ENCODE measurements around the gene GRAMD2B.
A peak's percentile ranks its signal among the peaks of the same experiment; 100 is the strongest.

The GRAMD2B gene

DNA sequence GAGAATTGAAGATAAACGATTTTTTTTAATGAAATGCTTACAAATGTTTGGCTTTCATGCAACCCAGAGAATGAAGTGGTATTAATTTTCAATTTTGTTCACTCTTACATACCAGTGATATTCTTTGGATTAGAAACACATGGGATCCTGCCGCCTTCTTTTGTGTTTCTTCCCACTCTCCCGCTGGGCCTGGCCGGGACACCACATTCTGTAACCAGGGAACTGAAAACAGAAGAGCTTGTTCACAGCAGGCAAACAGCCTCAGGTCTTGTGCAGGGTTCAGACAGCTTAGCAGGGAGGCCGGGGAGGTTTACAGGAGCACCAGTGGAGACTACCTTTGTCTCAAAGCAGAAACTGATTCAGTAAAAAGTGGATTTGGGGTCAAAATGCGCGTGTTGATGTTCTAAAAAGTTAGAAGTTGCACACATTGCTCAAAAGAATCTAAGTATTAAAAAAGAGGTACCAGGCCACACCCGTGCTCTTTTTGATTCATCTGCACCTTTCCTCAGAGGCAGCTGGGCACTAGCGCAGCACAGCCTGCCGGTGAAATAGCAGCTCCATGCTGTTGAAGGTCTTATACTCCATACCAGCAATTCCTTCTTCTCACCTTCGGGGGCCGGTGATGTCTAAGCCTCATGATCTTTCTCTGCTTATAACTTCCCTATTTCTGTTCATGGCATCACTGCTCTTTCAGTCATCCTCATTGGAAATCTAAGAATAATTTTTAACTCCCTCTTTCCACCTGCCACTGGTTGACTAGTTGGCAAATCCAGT is 67.1 kb downstream of the GRAMD2B start:
- H3K9ac ChIP-seq (ENCODE audit: low read length) = no peak overlapping the region
- no peaks in the 10 kb centered on the region for H3K9me2 ChIP-seq (ENCODE audit: low read depth, low read length)
- no peaks in the 10 kb centered on the region for H3K9me3 ChIP-seq (ENCODE audit: low read length)
- H3K27me3 ChIP-seq (ENCODE audit: insufficient read depth, low read length) = no peaks in the 10 kb centered on the region
- H3K79me2 ChIP-seq (ENCODE audit: insufficient read depth, low read length) = no peaks in the 10 kb centered on the region
- peaks cover 11% of the 10 kb centered on the region; the same call in 1 of the 2 replicates for H3K36me3 ChIP-seq (ENCODE audit: insufficient read depth, low read length)
- no peaks in the 10 kb centered on the region for H3F3A ChIP-seq (ENCODE audit: insufficient read depth, low read length)
- no peak overlapping the region for H2AFZ ChIP-seq (ENCODE audit: low read length)
- no peaks in the 10 kb centered on the region for H3K4me1 ChIP-seq (ENCODE audit: insufficient read depth, low read length, severe bottlenecking)
- H4K20me1 ChIP-seq (ENCODE audit: insufficient read depth, low read length) = no peaks in the 10 kb centered on the region
- TF ChIP-seq, protein P1, sequence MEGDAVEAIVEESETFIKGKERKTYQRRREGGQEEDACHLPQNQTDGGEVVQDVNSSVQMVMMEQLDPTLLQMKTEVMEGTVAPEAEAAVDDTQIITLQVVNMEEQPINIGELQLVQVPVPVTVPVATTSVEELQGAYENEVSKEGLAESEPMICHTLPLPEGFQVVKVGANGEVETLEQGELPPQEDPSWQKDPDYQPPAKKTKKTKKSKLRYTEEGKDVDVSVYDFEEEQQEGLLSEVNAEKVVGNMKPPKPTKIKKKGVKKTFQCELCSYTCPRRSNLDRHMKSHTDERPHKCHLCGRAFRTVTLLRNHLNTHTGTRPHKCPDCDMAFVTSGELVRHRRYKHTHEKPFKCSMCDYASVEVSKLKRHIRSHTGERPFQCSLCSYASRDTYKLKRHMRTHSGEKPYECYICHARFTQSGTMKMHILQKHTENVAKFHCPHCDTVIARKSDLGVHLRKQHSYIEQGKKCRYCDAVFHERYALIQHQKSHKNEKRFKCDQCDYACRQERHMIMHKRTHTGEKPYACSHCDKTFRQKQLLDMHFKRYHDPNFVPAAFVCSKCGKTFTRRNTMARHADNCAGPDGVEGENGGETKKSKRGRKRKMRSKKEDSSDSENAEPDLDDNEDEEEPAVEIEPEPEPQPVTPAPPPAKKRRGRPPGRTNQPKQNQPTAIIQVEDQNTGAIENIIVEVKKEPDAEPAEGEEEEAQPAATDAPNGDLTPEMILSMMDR (IDR thresholded peaks at IDR 0.05; ENCODE audit: low read length) = no peak
- TF ChIP-seq EZH2 (IDR thresholded peaks at IDR 0.05; ENCODE audit: borderline replicate concordance, low read length) = no peak
- no peak overlapping the region for H3K27ac ChIP-seq (ENCODE audit: low read depth, low read length, poor library complexity, severe bottlenecking)
- H3K4me2 ChIP-seq (ENCODE audit: low read length) = no peak overlapping the region
- no peak overlapping the region for H3K4me3 ChIP-seq (ENCODE audit: low read depth, low read length, poor library complexity, severe bottlenecking)

DNA sequence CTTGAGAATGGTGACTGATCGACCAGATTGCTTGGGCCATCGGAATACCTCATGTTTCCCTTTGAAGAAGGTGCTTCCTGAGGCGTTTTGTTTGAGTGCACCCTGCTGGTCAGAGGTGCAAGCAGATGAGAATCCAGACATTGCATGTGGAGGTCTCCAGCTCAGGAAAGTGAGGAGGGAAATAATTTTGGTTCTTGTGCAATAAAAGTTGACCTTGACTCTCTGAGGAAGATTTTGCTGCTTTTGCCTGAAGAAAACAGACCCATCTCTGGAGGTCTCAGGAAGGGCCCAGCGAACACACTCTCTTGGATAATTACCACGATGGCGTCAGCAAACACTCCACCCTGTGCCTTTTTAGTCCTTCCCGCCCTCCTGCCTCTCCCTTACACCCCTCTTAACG is 69.7 kb downstream of the GRAMD2B start:
- Histone ChIP-seq H3K4me1 (ENCODE audit: insufficient read depth, low read length, severe bottlenecking) (no peaks in the 10 kb centered on the region), H3F3A (ENCODE audit: insufficient read depth, low read length) (no peaks in the 10 kb centered on the region), H4K20me1 (ENCODE audit: insufficient read depth, low read length) (no peaks in the 10 kb centered on the region), H3K36me3 (ENCODE audit: insufficient read depth, low read length) (no peaks in the 10 kb centered on the region; the same call in 1 of the 2 replicates), H2AFZ (ENCODE audit: low read length) (no peak overlapping the region), H3K4me3 (ENCODE audit: low read depth, low read length, poor library complexity, severe bottlenecking) (no peak overlapping the region), H3K9me2 (ENCODE audit: low read depth, low read length) (no peaks in the 10 kb centered on the region), H3K79me2 (ENCODE audit: insufficient read depth, low read length) (no peaks in the 10 kb centered on the region), H3K9me3 (ENCODE audit: low read length) (no peaks in the 10 kb centered on the region), H3K27ac (ENCODE audit: low read depth, low read length, poor library complexity, severe bottlenecking) (no peak overlapping the region), H3K9ac (ENCODE audit: low read length) (no peak overlapping the region), H3K27me3 (ENCODE audit: insufficient read depth, low read length) (no peaks in the 10 kb centered on the region), H3K4me2 (ENCODE audit: low read length) (no peak overlapping the region)
- no peak for TF ChIP-seq EZH2 (IDR thresholded peaks at IDR 0.05; ENCODE audit: borderline replicate concordance, low read length)
- TF ChIP-seq, protein P1 (IDR thresholded peaks at IDR 0.05; ENCODE audit: low read length) = peak; percentile 54

DNA sequence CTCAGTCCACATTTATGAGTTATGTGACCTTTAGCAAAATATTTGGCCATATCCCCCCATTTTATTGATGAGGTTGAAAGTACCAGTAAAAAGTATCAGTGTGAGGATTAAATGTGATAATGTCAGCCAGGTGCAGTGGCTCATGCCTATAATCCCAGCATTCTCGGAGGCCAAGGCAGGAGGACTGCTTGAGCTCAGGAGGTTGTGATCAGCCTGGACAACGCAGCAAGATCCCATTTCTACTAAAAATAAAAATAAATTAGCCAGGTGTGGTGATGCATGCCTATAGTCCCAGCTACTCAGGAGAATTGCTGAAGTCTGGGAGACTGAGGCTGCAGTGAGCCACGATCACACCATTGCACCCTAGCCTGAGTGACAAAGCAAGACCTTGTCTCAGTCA is 71.2 kb downstream of the GRAMD2B start:
- H3F3A ChIP-seq (ENCODE audit: insufficient read depth, low read length) = no peaks in the 10 kb centered on the region
- H3K36me3 ChIP-seq (ENCODE audit: insufficient read depth, low read length) = no peaks in the 10 kb centered on the region
- no peak overlapping the region for H2AFZ ChIP-seq (ENCODE audit: low read length)
- no peak overlapping the region for H3K4me3 ChIP-seq (ENCODE audit: low read depth, low read length, poor library complexity, severe bottlenecking)
- H3K27me3 ChIP-seq (ENCODE audit: insufficient read depth, low read length) = no peaks in the 10 kb centered on the region
- no peak for TF ChIP-seq EZH2 (IDR thresholded peaks at IDR 0.05; ENCODE audit: borderline replicate concordance, low read length)
- H4K20me1 ChIP-seq (ENCODE audit: insufficient read depth, low read length) = no peaks in the 10 kb centered on the region
- no peak overlapping the region for H3K9ac ChIP-seq (ENCODE audit: low read length)
- H3K27ac ChIP-seq (ENCODE audit: low read depth, low read length, poor library complexity, severe bottlenecking) = no peak overlapping the region
- H3K4me1 ChIP-seq (ENCODE audit: insufficient read depth, low read length, severe bottlenecking) = no peaks in the 10 kb centered on the region
- no peaks in the 10 kb centered on the region for H3K9me3 ChIP-seq (ENCODE audit: low read length)
- H3K79me2 ChIP-seq (ENCODE audit: insufficient read depth, low read length) = no peaks in the 10 kb centered on the region
- H3K4me2 ChIP-seq (ENCODE audit: low read length) = no peak overlapping the region
- H3K9me2 ChIP-seq (ENCODE audit: low read depth, low read length) = no peaks in the 10 kb centered on the region

DNA sequence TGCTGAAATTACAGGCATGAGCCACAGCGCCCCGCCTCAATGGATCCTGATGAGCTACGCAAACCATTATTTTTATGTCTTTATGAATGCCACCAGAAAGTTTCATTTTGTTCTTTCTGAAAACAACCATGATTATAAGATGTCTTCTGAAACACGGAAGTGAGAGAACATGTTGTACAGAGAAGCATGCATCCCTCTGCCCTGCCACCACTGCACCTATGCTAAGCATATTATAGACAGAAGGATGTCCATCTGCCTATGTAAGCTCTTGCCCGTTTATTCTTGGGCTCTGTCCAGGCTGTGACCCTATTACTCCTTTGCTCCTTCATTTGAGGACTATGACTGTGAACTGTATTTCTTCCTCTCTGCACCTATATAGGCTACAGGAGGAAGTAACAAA is 74.3 kb downstream of the GRAMD2B start:
- H3K9me3 ChIP-seq (ENCODE audit: low read length) = no peaks in the 10 kb centered on the region
- H3K27me3 ChIP-seq (ENCODE audit: insufficient read depth, low read length) = no peaks in the 10 kb centered on the region
- H4K20me1 ChIP-seq (ENCODE audit: insufficient read depth, low read length) = no peaks in the 10 kb centered on the region
- no peaks in the 10 kb centered on the region for H3F3A ChIP-seq (ENCODE audit: insufficient read depth, low read length)
- no peak overlapping the region for H3K9ac ChIP-seq (ENCODE audit: low read length)
- no peaks in the 10 kb centered on the region for H3K9me2 ChIP-seq (ENCODE audit: low read depth, low read length)
- no peak overlapping the region for H2AFZ ChIP-seq (ENCODE audit: low read length)
- no peaks in the 10 kb centered on the region for H3K4me1 ChIP-seq (ENCODE audit: insufficient read depth, low read length, severe bottlenecking)
- H3K36me3 ChIP-seq (ENCODE audit: insufficient read depth, low read length) = no peaks in the 10 kb centered on the region
- TF ChIP-seq, protein P1 (IDR thresholded peaks at IDR 0.05; ENCODE audit: low read length) = no peak
- no peak for TF ChIP-seq EZH2 (IDR thresholded peaks at IDR 0.05; ENCODE audit: borderline replicate concordance, low read length)
- H3K4me3 ChIP-seq (ENCODE audit: low read depth, low read length, poor library complexity, severe bottlenecking) = no peak overlapping the region
- H3K4me2 ChIP-seq (ENCODE audit: low read length) = no peak overlapping the region
- H3K27ac ChIP-seq (ENCODE audit: low read depth, low read length, poor library complexity, severe bottlenecking) = no peak overlapping the region
- H3K79me2 ChIP-seq (ENCODE audit: insufficient read depth, low read length) = no peaks in the 10 kb centered on the region
